Superior temporal gyrus (tissue), 1 donor: ENCODE measurements around the gene MPZL2.
A peak's percentile ranks its signal among the peaks of the same experiment; 100 is the strongest.

Source experiments
- DNase-seq: peaks from one replicate; pipeline ENCODE4 v3.0.0-alpha.2; 2016; ENCODE audit errors: extremely low spot score

Gene MPZL2

GRCh38 chr11:118221419-118221818, 42.7 kb downstream of the MPZL2 start:
- no peak for DNase-seq

DNA sequence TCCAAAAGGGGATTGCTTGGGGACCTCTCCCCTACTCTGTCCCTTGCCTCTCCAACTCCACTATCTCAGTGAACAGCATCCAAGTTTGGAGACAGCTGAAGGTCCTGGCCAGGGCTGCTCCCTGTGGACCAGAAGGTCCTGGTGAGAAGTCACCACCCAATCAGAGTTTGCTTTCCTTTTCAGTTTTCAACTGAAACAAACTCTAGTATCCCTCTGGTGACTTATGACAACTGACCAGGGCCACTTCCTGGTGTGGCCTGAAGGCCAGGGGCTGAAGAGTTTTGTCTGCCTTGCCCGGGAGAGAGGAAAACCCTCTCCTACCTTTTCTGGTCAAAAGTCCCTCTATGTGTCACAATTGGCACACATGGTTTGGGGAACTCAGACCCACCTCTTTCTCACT, 44.4 kb downstream of the MPZL2 start:
- DNase-seq, result no peak

DNA sequence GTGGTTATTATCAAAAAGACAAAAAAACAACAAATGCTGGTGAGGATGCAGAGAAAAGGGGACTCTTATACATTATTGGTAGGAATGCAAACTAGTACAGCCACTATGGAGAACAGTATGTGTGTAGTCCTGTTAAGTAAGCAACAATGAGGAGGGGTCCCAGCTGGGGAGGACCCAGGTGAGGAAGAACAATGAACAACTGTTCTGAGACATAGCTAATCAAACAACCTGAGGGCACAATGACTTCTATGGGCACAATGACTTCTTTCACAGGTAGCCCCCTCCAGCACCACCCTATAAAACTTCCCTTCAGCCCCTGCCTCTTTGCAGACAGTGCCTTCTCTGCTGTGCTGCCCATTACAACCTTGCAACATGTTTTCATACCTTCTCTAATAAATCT, 44.9 kb downstream of the MPZL2 start:
- no peak for DNase-seq

- DNase-seq, result no peak
Measured at GRCh38 chr11:118217575-118217974, 46.5 kb downstream of the MPZL2 start.

DNA sequence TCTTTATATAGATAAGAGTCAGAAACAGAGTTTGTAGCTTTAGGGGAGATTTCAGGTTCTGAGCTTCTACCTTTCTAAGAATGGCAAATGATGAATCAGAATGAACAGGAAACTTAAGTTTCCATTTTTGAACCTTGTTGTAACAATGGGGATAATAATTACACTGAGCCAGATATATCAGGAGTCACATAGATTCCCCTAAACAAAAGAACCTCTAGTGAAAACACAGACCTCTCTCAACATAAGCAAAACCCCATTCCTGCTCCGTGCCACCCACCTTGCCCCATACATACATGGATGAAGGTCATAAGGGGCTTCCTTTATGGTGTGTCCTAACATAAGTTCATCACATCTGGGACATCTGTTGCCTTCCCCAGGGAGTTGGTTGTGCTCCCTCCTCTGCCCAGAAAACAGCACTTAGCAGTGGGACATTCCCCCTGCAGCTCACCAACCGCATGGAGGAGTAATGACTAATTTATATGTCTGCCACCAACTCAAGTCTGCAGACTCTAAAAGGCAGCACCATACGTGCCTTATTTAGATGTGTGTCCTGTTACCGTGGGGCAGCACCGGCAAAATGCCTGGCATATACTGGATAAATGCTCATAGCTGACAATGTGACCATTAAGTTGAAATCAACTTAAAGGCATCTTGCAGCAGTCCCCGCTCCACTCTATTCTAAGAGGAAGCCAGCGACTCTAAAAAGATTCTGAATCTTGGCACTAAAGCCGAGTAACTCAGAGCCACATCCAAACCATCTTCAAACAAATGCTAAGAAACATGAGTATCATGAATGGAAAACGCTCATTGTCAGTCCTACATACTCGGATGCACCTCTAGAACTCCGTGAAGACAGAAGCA, 47.2 kb downstream of the MPZL2 start:
- no peak for DNase-seq

DNA sequence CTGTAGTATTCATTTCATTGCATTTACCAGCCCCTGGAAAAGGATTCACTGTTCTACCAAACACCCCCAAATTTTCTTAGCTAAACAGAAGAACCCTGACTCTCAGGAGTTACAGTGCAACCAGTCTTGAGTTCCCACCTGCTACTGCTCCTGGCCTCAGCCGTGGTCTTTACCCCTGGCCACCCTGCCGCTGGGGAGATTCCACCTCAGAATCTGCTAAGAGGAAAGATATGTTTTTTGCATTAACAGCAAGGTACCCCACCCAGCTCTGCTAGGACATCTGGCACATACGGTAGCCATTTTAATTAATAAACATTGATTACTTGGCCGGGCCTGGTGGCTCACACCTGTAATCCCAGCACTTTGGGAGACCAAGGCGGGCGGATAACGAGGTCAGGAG, 48.3 kb downstream of the MPZL2 start:
- DNase-seq, result no peak

- DNase-seq, result no peak
Measured at GRCh38 chr11:118215262-118215661, 48.8 kb downstream of the MPZL2 start.

DNA sequence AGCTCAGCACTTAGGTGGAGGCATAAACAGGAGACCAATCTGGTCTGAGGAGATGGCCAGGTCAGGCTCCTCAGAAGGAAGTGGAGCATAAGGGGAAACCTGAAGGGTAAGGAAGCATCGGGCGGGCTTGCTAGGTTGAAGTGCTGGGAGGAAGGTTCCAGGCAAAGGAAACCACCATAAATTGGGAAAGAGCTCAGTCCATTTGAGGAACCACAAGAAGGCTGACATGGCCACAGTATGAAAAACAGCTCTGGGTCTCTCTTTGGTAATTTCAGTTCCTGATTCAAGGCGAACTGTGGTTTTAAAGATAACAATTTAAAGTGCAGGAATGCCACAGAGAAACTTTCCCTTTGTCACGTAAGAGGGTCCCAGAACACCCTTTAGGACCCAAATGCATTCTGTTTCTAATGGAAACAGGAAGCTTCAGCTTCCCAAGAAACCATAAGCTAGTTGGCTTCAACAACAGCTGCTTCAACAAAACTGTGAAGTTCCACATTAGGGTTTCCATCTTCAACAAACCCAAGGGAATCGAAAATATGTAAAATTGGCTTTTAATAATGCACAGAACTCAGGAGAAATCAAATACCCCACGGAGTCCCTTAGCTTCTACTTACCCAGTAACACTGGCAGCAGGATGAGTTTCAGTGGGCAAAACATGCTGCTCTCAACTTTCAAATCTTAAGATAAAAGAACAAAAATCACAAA, 49.7 kb downstream of the MPZL2 start:
- DNase-seq, result no peak

DNA sequence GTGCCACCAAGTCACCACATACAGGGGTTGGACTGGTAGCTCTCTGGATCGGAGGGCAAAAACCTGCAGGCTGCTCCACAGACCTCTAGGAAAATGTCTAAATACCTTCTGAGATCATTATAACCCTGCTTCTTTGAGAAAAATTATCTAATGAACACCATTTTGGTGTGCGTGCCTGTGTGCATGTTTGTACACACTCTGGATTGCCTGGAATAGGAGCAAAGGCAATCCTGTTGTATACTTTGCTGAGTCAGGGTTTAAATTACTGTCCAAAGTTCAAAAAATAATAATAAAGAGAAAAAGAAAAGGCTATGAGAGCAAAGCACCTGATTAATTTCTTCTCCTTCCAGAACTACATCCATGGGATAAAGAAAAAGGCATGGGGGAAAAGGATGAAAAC, 50.3 kb downstream of the MPZL2 start:
- DNase-seq, result no peak

- DNase-seq, result no peak
Measured at GRCh38 chr11:118213201-118213600, 50.9 kb downstream of the MPZL2 start.

DNA sequence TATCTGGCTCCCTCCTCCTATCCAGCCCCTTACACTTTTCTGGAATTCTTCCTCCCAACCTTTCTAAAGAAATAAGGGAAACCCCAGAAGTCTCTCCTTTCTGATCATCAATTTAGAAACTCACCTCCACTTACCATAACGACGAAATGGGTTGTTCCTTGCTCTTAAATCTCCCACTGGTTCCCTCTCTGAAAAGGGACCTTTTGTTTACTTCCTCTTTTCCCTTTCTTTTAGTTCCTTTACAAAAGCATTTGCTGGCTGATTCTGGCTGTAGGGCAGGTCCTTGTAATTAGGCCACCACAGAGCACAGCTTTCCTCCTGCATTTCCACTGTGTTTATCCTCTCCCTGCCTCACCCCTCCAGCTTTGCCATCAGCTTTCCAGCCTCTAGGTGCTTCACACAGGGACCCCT, 51.3 kb downstream of the MPZL2 start:
- DNase-seq, result no peak

- DNase-seq, result no peak
Measured at GRCh38 chr11:118212131-118212725, 51.9 kb downstream of the MPZL2 start.

GRCh38 chr11:118211006-118211405, 53.1 kb downstream of the MPZL2 start:
- DNase-seq, result peak; percentile 49

DNA sequence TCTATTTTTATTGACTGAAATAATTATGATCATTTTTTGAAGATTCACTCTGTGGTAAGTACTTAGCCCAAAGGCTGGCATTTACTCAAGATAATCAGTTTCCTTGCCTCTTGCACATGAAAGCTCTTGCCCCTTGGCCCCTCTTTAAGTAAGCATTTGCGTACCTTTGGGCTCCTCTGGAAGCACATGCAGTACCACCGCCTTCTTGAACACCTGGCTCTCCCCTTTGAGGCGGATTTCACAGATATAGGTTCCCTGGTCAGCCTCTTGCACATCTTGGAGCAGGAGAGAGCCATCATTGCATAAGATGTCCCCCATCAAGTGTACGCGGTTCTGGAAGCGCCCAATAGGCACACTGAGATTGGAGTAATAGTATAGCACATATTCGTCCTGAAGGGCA, 53.8 kb downstream of the MPZL2 start:
- DNase-seq, result no peak

- no peak for DNase-seq
Measured at GRCh38 chr11:118209033-118209432, 55.1 kb downstream of the MPZL2 start.

- DNase-seq, result no peak
Measured at GRCh38 chr11:118207079-118207478, 57.0 kb downstream of the MPZL2 start.

DNA sequence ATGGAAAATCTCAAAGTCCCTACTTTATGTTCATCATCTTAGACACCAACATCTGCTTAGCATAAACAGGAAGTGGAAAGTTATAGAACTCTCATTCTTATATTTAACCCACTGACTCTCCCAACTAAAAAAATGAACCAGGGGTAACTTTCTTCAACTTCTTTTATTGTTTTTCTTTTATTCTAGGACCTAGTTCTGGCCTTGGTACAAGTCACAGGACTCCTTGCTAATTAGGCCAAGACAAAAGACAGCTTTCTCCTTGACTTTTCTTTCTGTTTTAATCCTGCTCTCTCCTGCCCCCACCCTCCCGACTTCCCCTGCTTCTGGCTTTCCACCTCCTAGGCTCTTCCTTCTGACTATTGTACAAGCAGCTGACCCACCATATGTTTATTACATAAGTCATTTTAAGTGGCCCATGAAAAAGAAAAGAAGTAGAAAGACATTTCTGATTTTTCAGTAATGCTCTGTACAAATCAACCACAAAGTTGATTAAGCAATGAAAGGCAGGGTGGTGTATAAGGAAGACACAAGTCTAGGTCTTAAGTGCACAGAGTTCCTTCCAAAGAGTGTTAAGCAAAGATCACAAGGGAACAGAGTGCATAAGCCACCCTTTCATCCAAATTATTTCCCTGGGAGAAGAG, 57.6 kb downstream of the MPZL2 start:
- DNase-seq, result no peak

GRCh38 chr11:118205606-118206378, 58.3 kb downstream of the MPZL2 start:
- no peak for DNase-seq
